Measurements from ENCODE around the gene ITPRID2.
A peak's percentile ranks its signal among the peaks of the same experiment; 100 is the strongest.

ITPRID2 gene

DNA sequence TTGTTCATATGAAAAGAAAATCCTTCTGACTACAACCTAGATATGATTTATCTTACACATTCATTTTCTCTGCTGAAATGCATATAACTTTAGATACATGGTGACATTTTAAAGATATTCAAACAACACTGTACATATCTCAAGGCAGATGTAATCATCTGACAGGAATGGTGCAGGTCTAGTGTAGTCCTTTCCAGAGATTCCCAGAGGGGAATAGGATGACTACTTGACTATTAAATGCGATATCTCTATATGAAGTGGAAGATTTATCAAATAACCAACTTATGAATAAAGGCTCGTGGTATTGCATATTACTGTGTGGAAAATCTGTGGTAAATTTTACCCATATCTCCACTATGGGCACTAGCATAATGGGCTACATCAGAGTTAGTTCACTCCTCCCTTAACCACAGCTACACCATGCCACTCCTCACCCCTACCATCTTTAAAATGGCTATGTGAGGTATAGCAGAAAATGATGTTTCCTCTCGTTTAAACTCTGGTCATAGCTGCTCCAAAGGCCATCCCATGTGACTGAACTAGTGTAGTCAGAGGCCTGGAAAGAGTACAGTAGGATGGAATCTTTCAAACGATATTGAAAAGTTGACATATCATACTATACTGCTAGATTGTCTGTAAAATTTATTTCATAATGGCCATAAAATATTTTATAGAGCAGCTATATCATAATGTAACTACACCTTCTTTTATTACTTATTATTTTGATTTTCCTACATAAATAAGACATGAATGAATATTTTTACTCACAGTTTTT lies 9.1 kb upstream of the ITPRID2 start:
- no peak for DNase-seq (ENCODE audit: low read depth)

DNA sequence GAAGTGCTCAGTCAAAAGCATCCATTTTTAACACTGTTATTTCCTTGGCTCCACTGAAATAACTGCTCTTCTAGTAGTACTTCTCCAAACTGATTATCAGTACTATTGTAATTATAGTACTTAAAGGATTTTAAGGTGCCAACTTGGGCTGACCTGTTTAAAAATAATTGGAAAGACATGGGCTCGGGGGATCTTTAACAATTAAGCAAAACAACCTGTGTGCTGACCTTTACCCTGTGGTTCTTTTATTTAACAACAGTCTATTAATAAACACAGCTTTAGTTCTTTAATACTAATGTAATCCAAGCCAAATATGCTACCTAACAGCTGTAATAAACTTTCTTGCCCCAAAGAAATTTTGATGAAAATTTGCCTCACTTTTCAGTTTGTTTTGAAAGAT lies 6.9 kb upstream of the ITPRID2 start:
- no peak for DNase-seq (ENCODE audit: low read depth)

DNA sequence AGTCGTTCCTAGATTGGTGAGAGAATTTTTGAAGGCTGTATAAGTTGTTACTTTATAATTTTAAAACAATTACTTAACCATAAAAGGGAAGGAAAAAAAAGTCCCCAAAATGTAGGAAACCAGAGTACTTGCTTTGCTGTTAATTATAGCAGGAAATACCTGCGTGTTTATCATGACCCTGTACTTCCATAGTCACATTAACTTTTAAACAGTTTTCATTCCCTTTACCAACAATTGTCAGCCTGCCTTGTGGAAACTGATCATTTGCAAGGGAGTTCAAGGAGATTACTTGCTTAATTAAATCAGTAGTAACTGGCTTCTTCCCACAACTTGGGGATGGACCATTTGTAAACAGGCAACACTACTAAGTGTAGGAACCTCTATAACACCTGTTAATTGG lies 6.4 kb upstream of the ITPRID2 start:
- DNase-seq (ENCODE audit: low read depth), result no peak

DNA sequence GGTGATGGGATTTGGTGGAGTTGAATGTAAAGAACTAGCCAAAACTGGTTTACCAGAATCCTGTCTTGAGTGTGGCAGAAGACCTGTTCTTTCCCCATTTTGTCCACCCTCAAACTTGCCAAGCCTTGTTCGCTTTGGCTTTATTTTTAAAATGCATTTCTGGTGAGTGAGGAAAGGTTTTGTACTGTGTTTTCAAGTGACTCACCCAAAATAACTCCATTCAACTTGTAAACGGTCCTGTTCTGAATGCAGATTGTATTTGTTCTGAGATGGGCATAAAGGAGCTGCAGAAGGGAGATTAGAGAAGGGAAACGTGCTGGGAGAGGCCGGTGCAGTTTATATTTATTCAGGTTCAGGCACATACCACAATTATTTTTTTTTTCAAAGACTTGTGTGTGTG lies 5.3 kb upstream of the ITPRID2 start:
- DNase-seq (ENCODE audit: low read depth), result peak; percentile 37

DNA sequence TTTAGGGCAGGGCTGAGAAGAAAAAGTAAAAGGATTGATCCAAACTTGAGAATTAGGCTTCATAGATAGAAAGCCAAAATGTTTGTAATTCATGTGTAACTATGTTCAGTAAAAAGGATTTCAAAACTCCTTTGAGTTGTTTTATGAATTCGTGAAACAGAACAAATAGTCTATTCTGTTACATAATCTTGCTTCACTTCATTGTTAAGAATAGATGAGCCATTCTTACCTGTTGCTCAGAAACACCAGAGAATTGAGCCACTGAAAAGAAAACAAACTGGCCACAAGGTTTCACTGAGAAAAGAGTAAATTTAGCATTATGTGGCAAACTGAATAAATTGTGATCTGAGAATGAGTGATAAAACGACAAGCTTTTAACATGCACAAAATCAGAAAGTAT lies 4.5 kb upstream of the ITPRID2 start:
- DNase-seq (ENCODE audit: low read depth), result no peak

DNA sequence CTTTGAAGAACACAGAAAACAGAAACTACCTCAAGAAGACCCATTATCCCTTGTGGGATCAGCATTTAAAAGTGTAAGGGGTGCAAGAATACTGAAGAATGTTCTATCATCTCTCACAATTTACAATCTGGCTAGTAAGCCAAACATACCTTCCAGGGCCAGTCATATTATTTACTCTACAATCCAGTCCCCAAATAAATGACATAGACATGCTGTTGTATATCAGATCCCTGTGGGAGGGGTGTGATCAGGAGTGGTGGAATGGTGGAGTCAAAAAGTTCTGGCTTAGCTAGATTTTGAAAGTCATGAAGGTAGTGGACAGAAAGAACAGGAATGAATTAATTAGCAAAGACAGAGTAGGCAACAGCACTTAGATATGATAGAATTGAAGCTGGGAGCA lies 1.8 kb upstream of the ITPRID2 start:
- DNase-seq (ENCODE audit: low read depth), result no peak

DNA sequence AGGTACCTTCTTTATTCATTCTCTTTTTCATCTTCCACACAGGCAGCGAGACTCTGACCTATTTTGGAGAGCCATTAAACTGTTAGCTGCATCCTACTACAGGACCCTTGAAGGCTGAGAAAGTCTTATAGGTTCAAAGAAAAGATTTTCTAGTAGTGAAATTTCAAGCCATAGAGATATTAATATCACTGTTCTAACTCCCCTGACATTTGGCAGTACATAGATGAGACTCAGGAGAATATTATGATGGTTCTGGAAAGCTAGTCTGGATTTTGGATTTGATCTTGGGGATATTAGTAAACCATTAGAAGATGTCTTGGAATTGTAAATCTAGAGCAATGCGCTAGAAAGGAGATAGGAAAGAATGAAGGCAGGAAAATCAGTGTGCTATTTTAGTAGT lies 1.3 kb upstream of the ITPRID2 start:
- no peak for DNase-seq (ENCODE audit: low read depth)

DNA sequence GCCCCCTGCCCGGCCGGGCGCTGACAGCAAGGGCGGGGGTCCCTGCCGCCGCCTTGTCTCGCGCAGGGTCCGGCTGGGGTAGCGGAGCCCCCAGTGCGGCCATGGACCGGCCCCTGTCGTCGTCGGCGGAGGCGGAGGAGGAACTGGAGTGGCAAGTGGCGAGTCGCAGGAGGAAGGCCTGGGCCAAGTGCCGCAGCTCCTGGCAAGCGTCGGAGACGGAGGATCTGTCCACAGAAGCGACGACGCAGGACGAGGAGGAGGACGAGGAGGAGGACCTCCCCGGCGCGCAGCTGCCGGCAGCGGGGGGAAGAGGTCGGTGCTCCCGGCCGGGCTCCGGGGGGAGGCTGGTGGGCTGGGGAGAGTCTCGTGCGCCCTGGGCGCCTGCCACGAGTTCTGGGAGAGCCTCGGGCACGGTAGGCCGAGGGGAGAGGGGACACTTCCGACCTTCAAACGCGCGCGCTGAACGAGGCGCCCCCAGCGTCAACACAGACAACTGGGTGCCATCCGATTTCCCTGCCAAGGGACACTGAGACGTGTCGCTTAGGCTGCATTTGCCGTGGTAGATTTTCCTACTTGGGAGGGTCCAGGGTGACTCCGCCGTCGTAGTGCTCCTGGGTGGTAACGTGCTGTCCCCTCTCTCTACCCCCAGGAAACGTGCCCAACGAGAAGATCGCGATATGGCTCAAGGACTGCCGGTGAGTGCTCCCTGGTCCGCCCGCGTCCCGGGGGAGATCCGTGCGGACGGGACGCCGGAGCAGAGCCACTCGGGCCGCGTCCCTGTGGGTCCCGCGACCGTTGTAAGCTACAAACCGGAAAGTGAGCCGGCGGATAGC lies 652 bp downstream of the ITPRID2 start:
- peak; percentile 61 for DNase-seq (ENCODE audit: low read depth)

DNA sequence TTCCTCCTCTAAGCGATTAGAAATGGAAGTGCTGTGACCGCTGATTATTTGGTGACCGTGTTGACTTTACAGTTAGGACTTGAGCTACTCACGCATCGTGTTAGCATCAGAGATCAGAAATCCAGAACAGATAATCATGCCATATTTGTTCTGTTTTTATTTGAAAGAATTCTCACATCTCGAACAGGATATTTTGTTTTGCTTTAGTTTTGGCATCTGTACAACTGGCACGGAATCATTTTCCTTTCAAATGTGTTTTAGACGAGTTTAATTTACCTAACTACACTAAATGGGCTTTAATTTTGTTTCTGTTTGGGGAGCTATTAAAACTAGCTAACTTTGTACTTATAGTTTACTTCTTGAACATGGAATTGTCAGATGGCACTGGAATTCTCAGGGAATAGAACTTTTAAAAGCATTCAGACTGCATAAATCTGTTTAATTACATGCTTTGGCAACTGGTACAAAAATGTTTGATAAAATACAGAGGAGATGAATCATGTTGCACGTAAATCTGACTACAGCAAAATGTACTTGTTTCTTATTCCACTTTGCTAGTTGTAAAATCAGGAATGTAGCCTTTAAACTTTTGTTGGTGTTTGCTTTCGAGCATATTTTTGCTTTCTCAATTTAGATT lies 1.4 kb downstream of the ITPRID2 start:
- DNase-seq (ENCODE audit: low read depth), result peak; percentile 66

DNA sequence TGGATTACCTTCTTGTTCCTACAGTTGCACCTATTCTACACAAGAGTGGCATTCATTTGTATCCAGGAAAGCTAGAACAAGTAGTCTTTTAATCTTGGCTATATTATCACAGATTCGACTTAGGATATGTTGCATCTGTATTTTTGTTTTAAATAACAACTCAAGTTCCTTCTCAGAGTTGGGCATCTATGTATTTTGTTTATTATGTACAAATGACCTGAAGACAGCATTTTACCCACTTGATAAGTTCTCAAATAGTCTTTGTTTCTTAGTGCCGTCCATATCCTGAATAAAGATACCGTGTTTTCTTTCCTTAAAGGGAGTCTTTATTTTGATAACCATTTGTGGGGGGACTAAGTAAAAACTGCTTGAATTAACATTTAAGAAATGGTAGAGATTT lies 2.9 kb downstream of the ITPRID2 start:
- DNase-seq (ENCODE audit: low read depth), result no peak

DNA sequence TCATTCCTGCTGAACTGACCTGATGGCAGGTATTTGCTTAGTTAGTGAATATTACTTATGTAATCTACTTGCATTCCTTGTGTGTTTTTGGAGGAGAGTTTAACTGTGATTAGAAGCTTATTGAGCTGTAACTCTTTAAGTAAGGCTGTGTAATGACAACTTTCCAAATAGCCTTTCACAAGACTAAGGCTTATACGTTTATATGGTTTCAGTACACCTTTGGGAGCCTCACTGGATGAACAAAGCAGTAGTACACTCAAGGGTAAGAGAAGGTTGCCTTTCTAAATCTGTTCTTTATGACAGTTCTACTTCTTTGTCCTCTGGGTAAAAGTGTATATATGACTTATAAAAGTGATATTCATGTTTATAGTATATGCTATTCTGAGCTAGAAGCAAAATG lies 4.3 kb downstream of the ITPRID2 start:
- DNase-seq (ENCODE audit: low read depth), result no peak

DNA sequence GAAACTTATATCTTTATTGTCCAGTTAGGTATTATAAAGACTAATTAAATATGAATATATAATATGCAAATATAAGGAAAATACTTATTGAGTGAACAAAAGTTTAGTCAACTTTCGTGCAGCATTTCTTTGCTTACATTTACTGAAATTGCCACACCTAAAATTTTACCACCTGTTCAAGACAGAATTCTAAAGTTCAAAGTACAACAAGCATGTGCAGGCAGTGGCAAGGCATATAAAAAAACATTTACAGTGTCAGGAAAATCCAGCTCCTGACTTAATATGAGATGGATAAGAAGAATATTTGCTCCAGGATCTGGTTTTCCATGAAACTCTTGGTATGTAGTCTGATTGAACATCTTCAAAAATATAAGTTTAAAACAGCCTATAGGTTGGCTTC lies 4.8 kb downstream of the ITPRID2 start:
- DNase-seq (ENCODE audit: low read depth), result no peak

DNA sequence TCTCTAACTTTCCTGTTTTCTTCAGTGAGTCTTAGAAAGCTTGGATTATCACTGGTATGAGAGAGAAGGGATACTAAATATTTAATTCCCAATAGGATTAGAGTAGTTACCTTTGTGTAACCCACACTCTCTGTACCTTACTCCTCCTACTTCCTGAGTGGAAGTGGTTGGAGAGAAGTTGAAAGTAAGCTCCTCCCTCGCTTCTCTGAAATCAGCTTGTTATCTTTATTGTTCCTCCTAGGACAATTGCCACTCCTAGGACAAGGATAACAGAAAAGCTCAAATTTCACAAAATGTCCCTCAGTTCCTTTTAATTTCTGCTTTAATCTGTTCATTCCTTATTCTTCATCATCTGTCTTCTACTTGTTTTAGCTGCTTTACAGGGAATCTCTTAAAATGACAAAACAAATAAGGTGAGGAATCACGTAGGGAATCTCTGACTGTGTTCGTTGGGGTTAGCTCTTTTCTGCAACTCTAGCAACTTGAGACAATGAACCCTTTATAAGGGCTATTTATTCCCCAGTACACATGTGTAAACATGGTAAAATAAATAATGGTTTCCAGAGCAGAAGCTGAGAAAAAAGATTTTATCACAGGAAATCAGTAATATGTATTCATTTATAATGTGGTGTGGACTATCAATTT lies 8.6 kb downstream of the ITPRID2 start:
- DNase-seq (ENCODE audit: low read depth), result no peak

DNA sequence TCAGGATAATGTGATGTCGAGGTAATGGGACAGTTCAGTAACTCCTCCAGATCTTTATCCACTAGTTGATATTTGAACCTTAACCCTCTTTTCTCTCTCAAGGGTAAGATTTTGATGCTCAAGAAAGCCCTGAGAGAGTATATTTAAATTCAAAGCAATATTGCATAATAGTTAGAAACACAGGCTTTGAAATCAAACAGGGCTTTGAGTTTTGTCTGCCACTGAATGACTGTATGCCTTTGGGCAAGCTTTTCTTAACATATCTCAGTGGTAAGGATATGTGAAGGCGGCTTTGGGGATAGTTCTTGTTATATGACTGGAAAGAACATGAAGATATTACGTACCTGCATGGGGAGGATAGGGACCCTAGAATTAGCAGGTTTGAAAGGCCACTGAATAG lies 11.1 kb downstream of the ITPRID2 start:
- DNase-seq (ENCODE audit: low read depth), result no peak

DNA sequence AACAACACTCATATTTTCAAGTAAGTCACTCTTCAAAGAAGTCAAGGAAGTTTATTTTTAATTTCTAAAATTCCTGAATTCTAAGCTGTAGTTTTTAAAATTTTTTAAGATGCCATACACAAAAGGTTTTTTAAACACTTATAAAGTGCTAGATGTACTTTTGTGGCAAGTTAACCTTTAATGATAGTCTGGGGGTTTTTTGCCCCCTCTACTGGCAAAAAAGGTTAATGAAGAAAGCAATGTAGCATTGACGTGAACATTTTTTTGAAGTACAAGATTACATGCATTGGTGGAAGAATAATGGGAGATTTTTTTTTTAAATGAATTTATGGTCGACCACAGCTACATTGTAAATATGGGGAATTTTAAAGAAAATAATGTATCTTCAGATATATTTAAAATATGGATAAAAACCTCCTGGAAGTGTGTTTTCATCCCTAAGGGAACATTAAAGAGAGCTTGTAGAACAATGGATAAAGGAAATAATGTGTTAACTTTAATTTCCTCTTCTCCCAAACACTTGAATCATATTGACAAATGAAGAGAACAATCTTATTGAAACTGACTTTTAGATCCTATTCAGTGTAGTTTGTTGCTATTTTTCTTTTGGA lies 12.6 kb downstream of the ITPRID2 start:
- peak; percentile 43 for DNase-seq (ENCODE audit: low read depth)

DNA sequence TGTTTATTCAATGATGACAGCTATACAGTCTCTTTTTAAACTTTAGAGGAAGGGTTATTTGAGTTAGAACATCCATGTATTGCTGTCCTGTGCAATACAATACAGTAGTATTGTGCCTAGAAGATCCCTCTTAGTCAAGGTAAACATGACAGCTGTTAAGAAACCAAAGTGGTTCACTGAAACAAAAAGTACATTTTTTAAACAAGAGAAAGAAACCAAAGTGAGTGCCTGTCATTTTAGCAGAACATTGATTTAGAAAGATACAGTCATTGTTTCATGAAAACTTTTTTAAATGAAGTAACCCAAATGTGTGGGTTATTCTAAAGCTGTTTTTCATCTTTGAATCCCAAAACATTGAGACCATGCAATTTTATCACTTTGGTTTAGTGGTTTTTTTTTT lies 15.5 kb downstream of the ITPRID2 start:
- DNase-seq (ENCODE audit: low read depth), result no peak

DNA sequence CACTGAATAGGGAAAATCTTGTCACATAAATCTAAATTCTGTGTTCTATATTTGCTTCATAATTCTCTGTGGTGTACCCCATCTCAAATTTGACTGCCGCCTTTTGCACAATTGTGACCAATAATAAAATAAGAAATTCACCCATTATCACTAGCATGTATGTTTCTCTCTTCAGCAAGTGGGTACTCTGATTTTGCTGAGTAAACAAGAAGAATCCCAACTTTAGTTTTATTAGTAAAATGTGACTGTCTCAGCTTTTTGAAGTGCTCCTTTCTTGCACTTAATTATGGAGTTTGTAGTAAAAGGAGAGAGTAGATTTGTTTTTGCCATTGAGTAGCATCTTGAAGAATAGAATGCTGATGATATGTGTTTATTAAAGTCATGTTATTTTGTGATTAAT lies 16.1 kb downstream of the ITPRID2 start:
- DNase-seq (ENCODE audit: low read depth), result no peak

DNA sequence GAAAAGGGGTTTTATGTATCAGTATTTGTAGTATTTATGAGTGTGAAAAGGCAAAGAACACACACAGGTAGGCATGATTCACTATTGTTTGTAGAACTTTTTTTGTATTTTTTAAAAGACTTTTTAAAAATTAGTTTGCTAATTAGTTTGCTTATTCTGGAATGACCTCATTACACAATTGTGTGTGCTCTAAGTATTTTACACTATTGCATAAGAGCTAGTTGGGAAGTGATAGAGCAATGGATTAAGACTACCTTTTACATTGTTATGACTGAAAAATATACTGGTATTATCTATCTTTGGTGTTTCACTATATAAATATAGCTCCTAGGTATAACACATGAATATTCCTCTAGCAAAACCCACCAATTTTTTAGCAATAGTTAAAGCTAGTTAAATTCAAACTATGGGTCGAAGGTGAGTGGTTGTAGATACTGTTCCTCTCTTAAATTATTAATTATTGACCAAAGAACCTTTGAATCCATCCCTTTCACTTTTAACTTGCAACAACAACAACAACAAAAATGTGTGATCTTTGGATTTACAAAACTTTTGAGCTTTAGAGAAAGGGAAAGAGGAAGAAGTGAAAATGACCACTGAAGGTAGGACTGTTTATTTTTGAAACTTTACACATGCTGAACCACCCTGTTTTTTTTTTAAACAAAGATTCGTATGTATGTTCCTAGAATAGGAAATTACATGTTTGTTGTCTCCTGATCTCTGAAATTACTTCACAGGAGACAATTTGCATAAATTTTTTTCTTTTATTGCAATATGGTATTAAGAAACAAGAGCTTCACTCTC lies 18.7 kb downstream of the ITPRID2 start:
- DNase-seq (ENCODE audit: low read depth), result no peak

DNA sequence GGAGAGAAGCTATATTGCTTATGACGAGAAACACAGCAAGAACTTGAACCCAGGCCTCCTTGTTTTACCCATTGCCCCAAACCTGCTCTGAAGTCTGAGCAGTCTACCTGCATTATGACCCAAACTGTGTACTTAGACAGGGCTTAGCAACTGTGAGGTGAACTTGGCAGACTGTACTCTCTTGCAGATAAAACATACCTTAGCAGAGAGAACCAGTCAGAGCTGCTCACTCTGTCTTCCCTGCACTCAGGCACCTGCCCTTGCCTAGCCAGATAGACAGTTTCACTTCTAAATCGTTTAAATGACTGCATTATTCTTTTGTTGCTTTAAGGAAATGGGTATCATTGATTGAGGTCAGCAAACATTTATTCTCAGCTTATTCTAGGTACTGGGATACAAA lies 20.3 kb downstream of the ITPRID2 start:
- DNase-seq (ENCODE audit: low read depth), result no peak

DNA sequence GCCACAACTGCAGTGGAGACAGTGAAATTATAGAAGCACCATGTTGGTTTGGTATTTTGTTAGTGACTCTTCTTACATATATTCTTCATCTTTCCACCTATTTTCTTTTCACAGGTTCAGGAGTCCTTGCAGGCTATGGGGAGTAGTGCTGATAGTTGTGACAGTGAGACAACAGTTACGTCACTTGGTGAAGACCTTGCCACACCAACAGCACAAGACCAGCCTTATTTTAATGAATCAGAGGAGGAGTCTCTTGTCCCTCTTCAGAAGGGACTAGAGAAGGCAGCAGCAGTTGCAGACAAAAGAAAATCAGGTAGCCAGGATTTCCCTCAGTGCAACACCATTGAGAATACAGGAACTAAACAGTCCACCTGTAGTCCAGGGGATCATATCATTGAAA lies 23.6 kb downstream of the ITPRID2 start:
- no peak for DNase-seq (ENCODE audit: low read depth)

All from iris pigment epithelial cell (primary cell).